Articular chondrocyte of knee joint (primary cell): ENCODE measurements around the gene ZNF766. TPM values are rescaled to one million over a fixed set of nuclear protein-coding genes. Genes with fewer than 3 reads are reported as not detected.

Experiments
- small RNA-seq: library from RNA; depleted of rRNA; stranded (forward); fragments of <200 nt; gene quantifications from one replicate; pipeline ENCODE3, GENCODE V24; 2012
- total RNA-seq: library from RNA; depleted of rRNA; stranded (reverse); fragments of >200 nt; gene quantifications from 2 replicates; pipeline ENCODE4 v1.2.3, GENCODE V29; 2012

The ZNF766 gene
- total RNA-seq: 16.1 and 16.7 TPM in 2 replicates

GRCh38 chr19:52269338-52270261, at the start of gene ZNF766:
Gene ZNF766, plus strand, starts transcription at chr19:52269587. Its CDS starts 27 bp downstream, at chr19:52269614.

DNA sequence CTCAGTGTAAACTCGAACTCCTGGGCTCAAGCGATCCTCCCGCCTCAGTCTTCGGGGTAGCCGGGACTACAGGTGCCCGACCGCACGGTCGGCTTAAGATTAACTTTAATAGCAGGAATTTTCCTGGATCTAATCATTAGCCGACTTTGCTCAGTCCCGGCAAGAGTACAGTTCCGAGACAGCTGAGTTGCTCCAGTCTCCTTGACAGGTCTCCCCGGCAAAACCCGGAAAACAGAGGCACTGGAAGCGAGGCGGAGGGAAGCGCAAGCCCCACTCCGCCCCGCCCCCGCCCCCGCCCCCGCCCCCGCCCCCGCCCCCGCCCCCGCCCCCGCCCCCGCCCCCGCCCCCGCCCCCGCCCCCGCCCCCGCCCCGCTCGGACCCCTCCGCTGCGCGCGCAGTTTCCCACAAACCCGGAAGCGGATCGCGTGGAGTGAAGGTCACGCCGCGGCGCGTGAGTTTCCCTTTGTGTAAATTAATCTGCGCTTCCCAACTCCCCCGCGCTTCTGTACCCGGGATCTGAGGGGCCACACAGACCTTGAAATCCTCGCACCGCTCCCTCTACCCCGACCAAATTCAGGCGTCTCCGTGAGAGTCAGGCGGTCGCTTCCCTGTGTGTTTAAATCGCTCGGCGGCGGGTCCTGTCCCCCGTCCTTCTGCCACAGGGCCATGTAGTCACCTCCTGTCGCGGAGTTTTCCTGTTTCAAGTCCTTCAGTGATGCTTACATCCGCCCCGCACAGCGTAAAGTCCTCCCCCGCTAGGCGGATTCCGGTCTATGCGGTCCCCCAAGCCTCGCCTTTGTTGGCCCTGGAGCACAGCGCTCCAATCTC, 27.6 kb downstream of the ZNF766 start, which contains the start of gene ZNF480:
ZNF480 (plus strand) TSS at position 397 of the 828 bp plus-strand sequence. CDS start 3,244 bp downstream, outside the sequence.

GRCh38 chr19:52336117-52336790, 66.9 kb downstream of the ZNF766 start, which contains the start of gene ZNF610:
Gene ZNF610, plus strand, starts transcription at chr19:52336243. Its CDS starts 12,930 bp downstream, at chr19:52349173.

Small RNAs within 50 kb of the gene (small RNA-seq; reads per million reads assigned to genes)
- gene MIR643 (7.1 reads per million, percentile 92 among the genes with 10 or more reads in this experiment), gene MIR6801 (not detected), gene RF00019 (not detected)

Other genes starting within 250 kb of the ZNF766 start
- gene ZNF614, start 241.2 kb upstream of the ZNF766 start, total RNA-seq: 14.2 and 15.3 TPM in 2 replicates
- 11.0 and 14.8 TPM in 2 replicates for gene ZNF432, start 220.7 kb upstream of the ZNF766 start, total RNA-seq
- 26.9 and 39.0 TPM in 2 replicates for gene ZNF841, start 173.8 kb upstream of the ZNF766 start, total RNA-seq
- 9.1 and 12.5 TPM in 2 replicates for gene ZNF616, start 129.6 kb upstream of the ZNF766 start, total RNA-seq
- gene ZNF836, start 98.0 kb upstream of the ZNF766 start, total RNA-seq: 13.6 and 13.9 TPM in 2 replicates
- gene PPP2R1A, start 79.5 kb upstream of the ZNF766 start, total RNA-seq: 155 TPM in 2 replicates
- gene ZNF480, start 27.6 kb downstream of the ZNF766 start, total RNA-seq: 12.4 and 13.8 TPM in 2 replicates
- gene ZNF610, start 66.7 kb downstream of the ZNF766 start, total RNA-seq: 3.7 and 9.1 TPM in 2 replicates
- 24.4 and 32.1 TPM in 2 replicates for gene ZNF880, start 100.3 kb downstream of the ZNF766 start, total RNA-seq
- gene ZNF528, start 128.3 kb downstream of the ZNF766 start, total RNA-seq: 34.5 and 53.9 TPM in 2 replicates
- gene ZNF534, start 159.6 kb downstream of the ZNF766 start, total RNA-seq: 0.11 and 0.13 TPM in 2 replicates
- gene ZNF578, start 184.0 kb downstream of the ZNF766 start, total RNA-seq: 4.6 and 9.8 TPM in 2 replicates